CD4-positive, alpha-beta memory T cell (primary cell): ENCODE measurements around the gene RPP25L. TPM values are rescaled to one million over a fixed set of nuclear protein-coding genes. Genes with fewer than 3 reads are reported as not detected.

Experiments
- CTCF ChIA-PET: fragments of 350-600 bp; sonication (Branson Sonifier 250); formaldehyde crosslinking; loops from one replicate; lab custom pipeline; 2021; ENCODE audit warnings: inconsistent platforms; ENCODE audit not compliant: partially characterized antibody; lab: Charles Lee
- POLR2A ChIA-PET: fragments of 350-600 bp; sonication (Branson Sonifier 250); formaldehyde crosslinking; loops from one replicate; lab custom pipeline; 2021; ENCODE audit not compliant: partially characterized antibody; lab: Charles Lee
- DNase-seq, 5 donors: peaks; one replicate each; pipeline versions ENCODE4 v3.0.0 to v3.0.0-alpha.2; 2020 to 2022; ENCODE audit warnings: mixed read lengths in 1 of 5
- H3K27ac ChIP-seq: one replicate; pipeline ENCODE4 v1.7.0; 2013; ENCODE audit warnings: low read depth, low read length
- H3K27me3 ChIP-seq: 2 replicates; pipeline ENCODE4 v1.7.0; 2013; ENCODE audit warnings: mild to moderate bottlenecking, low read length, moderate library complexity; ENCODE audit not compliant: insufficient read depth
- H3K36me3 ChIP-seq: 2 replicates; pipeline ENCODE4 v1.7.0; 2013; ENCODE audit warnings: mild to moderate bottlenecking, low read length, moderate library complexity; ENCODE audit not compliant: insufficient read depth
- H3K4me1 ChIP-seq: 2 replicates; pipeline ENCODE4 v1.7.0; 2013; ENCODE audit warnings: mild to moderate bottlenecking, low read length, moderate library complexity; ENCODE audit not compliant: insufficient read depth
- H3K4me3 ChIP-seq, 2 donors: one replicate each; pipeline ENCODE4 v1.7.0; 2013; ENCODE audit warnings: low read length in 2 of 2, mild to moderate bottlenecking in 1 of 2
- H3K9me3 ChIP-seq, 2 donors: one replicate each; pipeline ENCODE4 v1.7.0; 2013; ENCODE audit warnings: low read length in 2 of 2, control low read depth in 1 of 2; ENCODE audit not compliant: control insufficient read depth in 1 of 2
- H3K27ac Mint-ChIP-seq, 7 donors: one replicate each; pipeline ENCODE4 v1.8.0; 2020 to 2021; ENCODE audit warnings: mixed read lengths in 7 of 7, mild to moderate bottlenecking in 6 of 7, inconsistent platforms in 3 of 7, moderate library complexity in 3 of 7
- H3K27me3 Mint-ChIP-seq, 2 donors: one replicate each; pipeline ENCODE4 v1.8.0; 2020 to 2021; ENCODE audit warnings: mixed read lengths in 2 of 2
- H3K36me3 Mint-ChIP-seq, 2 donors: one replicate each; pipeline ENCODE4 v1.8.0; 2020 to 2021; ENCODE audit warnings: mixed read lengths in 2 of 2, inconsistent platforms in 1 of 2, mild to moderate bottlenecking in 1 of 2
- H3K4me1 Mint-ChIP-seq, 4 donors: one replicate each; pipeline ENCODE4 v1.8.0; 2020 to 2021; ENCODE audit warnings: mixed read lengths in 4 of 4, mild to moderate bottlenecking in 1 of 4
- H3K4me3 Mint-ChIP-seq, 8 donors: one replicate each; pipeline ENCODE4 v1.8.0; 2020 to 2021; ENCODE audit warnings: mixed read lengths in 8 of 8, mild to moderate bottlenecking in 7 of 8, moderate library complexity in 6 of 8, inconsistent platforms in 3 of 8
- H3K9me3 Mint-ChIP-seq, 8 donors: one replicate each; pipeline ENCODE4 v1.8.0; 2020 to 2021; ENCODE audit warnings: mixed read lengths in 8 of 8, mild to moderate bottlenecking in 5 of 8, inconsistent platforms in 3 of 8, moderate library complexity in 1 of 8
- intact Hi-C: fragments of 100-400 bp; cut with micrococcal nuclease; formaldehyde crosslinking; loops from one replicate; pipeline ENCODE4 v1.15.1; 2023
- polyA plus RNA-seq, 2 donors: library from polyadenylated mRNA; unstranded; fragments of 300-500 nt; fragmentation: Illumina TruSeq; gene quantifications; one replicate each; pipeline ENCODE4 v1.2.3, GENCODE V29; 2021
- total RNA-seq, 2 experiments: library from RNA; stranded (reverse); gene quantifications; one replicate each; pipeline ENCODE4 v1.2.3, GENCODE V29; 2021

Gene RPP25L
- total and polyA plus RNA-seq, 4 experiments from 2014 or later: 28.5 to 46.5 (median 34.0) TPM

DNA sequence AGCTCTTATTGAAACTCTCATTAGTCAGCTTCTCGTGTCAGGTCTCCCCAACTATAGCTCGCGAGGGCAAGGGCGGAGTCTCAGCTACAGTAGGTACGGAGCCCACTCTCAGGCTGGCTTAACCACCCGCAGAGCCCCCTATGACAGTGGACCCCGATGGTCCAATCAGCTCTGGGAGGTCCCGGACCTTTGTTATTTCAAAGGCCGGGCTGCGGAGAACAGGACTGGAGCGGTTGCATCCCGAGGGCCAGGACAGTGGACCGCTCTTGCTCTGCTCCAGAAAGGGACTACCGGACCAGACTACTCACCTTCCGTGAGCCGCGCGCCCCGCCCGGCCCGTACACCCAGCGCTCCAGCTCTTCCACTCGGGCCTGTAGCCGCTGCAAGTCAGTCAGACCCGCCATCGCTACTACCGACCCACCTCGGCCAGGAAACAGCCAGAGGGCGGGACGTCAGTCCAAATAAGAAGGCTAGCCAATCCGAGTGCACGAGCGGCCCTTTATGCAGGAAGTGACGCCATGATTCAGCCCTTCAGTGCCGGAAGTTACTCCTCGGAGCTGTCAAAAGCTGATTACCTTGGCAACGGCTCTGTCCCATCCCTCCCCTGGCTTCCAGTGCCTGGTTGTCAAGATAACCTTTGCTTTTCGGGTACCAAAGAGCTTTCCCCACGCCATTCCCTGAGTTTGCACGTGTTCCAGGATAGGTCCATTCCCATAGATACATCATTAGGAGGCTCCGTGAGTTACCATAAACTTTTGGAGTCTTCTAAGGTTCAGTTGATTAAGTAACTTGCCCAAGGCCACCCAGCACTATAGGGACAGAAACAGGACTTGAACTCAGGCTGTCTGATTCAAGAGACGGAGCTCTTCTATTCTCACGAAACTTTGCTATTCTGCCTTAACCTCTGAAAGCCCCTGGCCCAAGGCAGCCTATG is 8.4 kb upstream of the RPP25L start, which contains the start of gene DCTN3:
Gene DCTN3, minus strand, starts transcription at position 435 of the 934 bp plus-strand sequence. Its CDS starts 31 bp downstream, at position 404.
- H3K27me3 Mint-ChIP-seq: peaks cover 19 to 26% of the 10 kb centered on the region in 2 donors
- peaks cover 17 to 41% (median 29%) of the 10 kb centered on the region in 4 donors for H3K4me1 Mint-ChIP-seq
- H3K4me3 Mint-ChIP-seq: peak within 1 kb of the TSS; percentile 93 to 98 (median 96)
- Histone ChIP-seq H3K36me3 (peaks cover 20% of the 10 kb centered on the region), H3K27me3 (peaks cover 29% of the 10 kb centered on the region), H3K27ac (peak within 1 kb of the TSS; percentile 69), H3K9me3 (no peaks in the 10 kb centered on the region), H3K4me1 (peaks cover 27% of the 10 kb centered on the region), H3K4me3 (peak within 1 kb of the TSS; percentile 71 to 90)
- H3K36me3 Mint-ChIP-seq: peaks cover 20 to 40% of the 10 kb centered on the region in 2 donors
- ChIA-PET POLR2A (interaction anchor here (0.7 to 3.4 kb wide), 17 partner anchors 9 to 1173 kb away, joined by 3 to 47 read pairs (median 5); partner anchors contain the start of genes ARID3C, CCDC107, CCL27 and GALT), CTCF (interaction anchor here (0.7 to 2.4 kb wide), 16 partner anchors 9 to 216 kb away, joined by 3 to 33 read pairs (median 5); partner anchors contain the start of genes GALT, RPP25L and SIGMAR1)
- intact Hi-C loops: loop anchor here (1.0 kb wide), 2 partner anchors 8 kb away; partner anchors contain the start of gene RPP25L
- peaks cover 0 to 3% (median 0%) of the 10 kb centered on the region in 8 donors for H3K9me3 Mint-ChIP-seq
- peak within 1 kb of the TSS; percentile 82 to 98 (median 95) for H3K27ac Mint-ChIP-seq
- peak; percentile 89 to 97 (median 93) for DNase-seq

GRCh38 chr9:34615132-34615531 is 3.2 kb upstream of the RPP25L start:
- Mint-ChIP-seq H3K9me3 (no peaks in the 10 kb centered on the region), H3K27ac (no peak overlapping the region), H3K4me3 (no peak overlapping the region), H3K27me3 (no peaks in the 10 kb centered on the region), H3K4me1 (peaks cover 17 to 45% (median 36%) of the 10 kb centered on the region in 4 donors), H3K36me3 (peaks cover 20 to 54% of the 10 kb centered on the region in 2 donors)
- Histone ChIP-seq H3K36me3 (peaks cover 34% of the 10 kb centered on the region), H3K4me1 (peaks cover 28% of the 10 kb centered on the region), H3K9me3 (no peaks in the 10 kb centered on the region), H3K27me3 (no peaks in the 10 kb centered on the region), H3K4me3 (no peak overlapping the region), H3K27ac (no peak overlapping the region)
- DNase-seq: no peak
- CTCF ChIA-PET: interaction anchor here (0.7 to 8.4 kb wide), 8 partner anchors 10 to 87 kb away, joined by 3 to 235 read pairs (median 4); partner anchors contain the start of genes ARID3C and SIGMAR1
- intact Hi-C loops: no loop called here
- POLR2A ChIA-PET: interaction anchor here (1.1 to 1.3 kb wide), 2 partner anchors 19 to 31 kb away, joined by 3 to 6 read pairs; partner anchors contain the start of gene GALT

- Mint-ChIP-seq H3K36me3 (peaks cover 14 to 44% of the 10 kb centered on the region in 2 donors), H3K4me1 (peaks cover 7 to 35% (median 25%) of the 10 kb centered on the region in 4 donors), H3K4me3 (peak overlapping the region; percentile 87 to 99 (median 92)), H3K27me3 (no peaks in the 10 kb centered on the region), H3K27ac (peak overlapping the region; percentile 83 to 97 (median 96)), H3K9me3 (no peaks in the 10 kb centered on the region)
- ChIA-PET CTCF (interaction anchor here (0.6 to 8.4 kb wide), 10 partner anchors 7 to 89 kb away, joined by 3 to 235 read pairs (median 11); partner anchors contain the start of genes ARID3C, DCTN3, GALT and SIGMAR1), POLR2A (interaction anchor here (0.8 to 4.4 kb wide), 8 partner anchors 7 to 90 kb away, joined by 3 to 106 read pairs (median 6); partner anchors contain the start of genes ARID3C, DCTN3, GALT and SIGMAR1)
- Histone ChIP-seq H3K27ac (peak overlapping the region; percentile 71), H3K27me3 (no peaks in the 10 kb centered on the region), H3K36me3 (peaks cover 34% of the 10 kb centered on the region), H3K9me3 (no peaks in the 10 kb centered on the region), H3K4me3 (peak overlapping the region; percentile 78 to 81), H3K4me1 (peaks cover 19% of the 10 kb centered on the region)
- DNase-seq: peak; percentile 61 to 71 (median 66)
- intact Hi-C loops: loop anchor here (1.0 to 5.0 kb wide), 9 partner anchors 7 to 796 kb away; partner anchors contain the start of genes DCTN3, DNAI1, DNAJB5 and FAM219A
Measured at GRCh38 chr9:34612788-34613390, 992 bp upstream of the RPP25L start.

GRCh38 chr9:34611251-34611810 is 566 bp downstream of the RPP25L start:
- H3K4me1 ChIP-seq: peaks cover 19% of the 10 kb centered on the region
- H3K4me3 ChIP-seq: peak overlapping the region; percentile 81 to 88
- no peaks in the 10 kb centered on the region for H3K27me3 ChIP-seq
- Mint-ChIP-seq H3K27ac (peak overlapping the region; percentile 83 to 97 (median 96)), H3K9me3 (no peaks in the 10 kb centered on the region), H3K4me1 (peaks cover 7 to 31% (median 24%) of the 10 kb centered on the region in 4 donors), H3K27me3 (no peaks in the 10 kb centered on the region), H3K36me3 (peaks cover 3 to 29% of the 10 kb centered on the region in 2 donors), H3K4me3 (peak overlapping the region; percentile 87 to 99 (median 92))
- intact Hi-C loops: loop anchor here (5.0 kb wide), 2 partner anchors 36 to 794 kb away; partner anchors contain the start of genes GALT and UBE2R2
- no peaks in the 10 kb centered on the region for H3K9me3 ChIP-seq
- peaks cover 18% of the 10 kb centered on the region for H3K36me3 ChIP-seq
- ChIA-PET CTCF (interaction anchor here (0.8 to 8.4 kb wide), 8 partner anchors 9 to 91 kb away, joined by 3 to 235 read pairs (median 12); partner anchors contain the start of genes ARID3C, DCTN3 and SIGMAR1), POLR2A (interaction anchor here (0.9 to 4.4 kb wide), 6 partner anchors 9 to 229 kb away, joined by 3 to 106 read pairs (median 15); partner anchors contain the start of genes ARID3C, CCL27, DCTN3 and GALT)
- DNase-seq: no peak
- peak overlapping the region; percentile 71 for H3K27ac ChIP-seq

DNA sequence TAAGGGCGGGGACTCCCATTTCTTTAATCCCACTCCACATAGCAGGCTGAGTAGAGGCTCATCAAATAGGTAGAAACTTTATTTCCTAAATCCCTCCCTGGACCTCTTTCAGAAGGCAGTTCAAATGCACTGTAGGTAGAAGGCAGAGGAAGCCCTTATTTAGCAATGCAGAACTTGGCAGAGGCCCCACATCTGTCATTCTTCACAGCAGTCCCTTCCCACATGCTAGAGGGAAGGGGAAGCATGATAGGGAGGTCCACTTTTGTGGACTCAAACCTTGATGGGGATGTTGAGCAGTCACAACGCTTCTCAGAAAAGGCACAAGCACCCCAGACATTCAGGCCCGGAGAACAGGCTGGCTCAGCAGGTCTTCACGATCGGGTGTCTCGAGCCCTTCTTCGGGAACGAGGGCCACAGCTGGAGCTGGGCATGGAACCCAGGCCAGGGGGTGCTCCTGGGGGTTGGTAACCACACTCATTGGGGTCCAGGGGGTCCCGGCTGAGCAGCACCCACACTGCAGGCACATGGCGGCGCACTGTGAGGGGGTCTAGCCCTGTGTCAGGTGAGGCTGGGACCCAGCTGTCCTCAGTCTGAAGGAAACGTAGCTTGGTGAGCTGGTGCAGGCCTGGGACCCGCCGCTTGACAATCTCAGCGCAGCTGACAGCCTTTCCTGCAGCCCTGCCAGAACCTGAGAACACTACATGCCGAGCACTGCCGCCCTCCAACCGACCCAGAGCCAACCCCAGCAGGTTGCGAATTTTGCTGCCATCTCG is 1.3 kb downstream of the RPP25L start:
- intact Hi-C loops: loop anchor here (5.0 kb wide), 2 partner anchors 37 to 793 kb away; partner anchors contain the start of genes GALT and UBE2R2
- Histone ChIP-seq H3K36me3 (peaks cover 14% of the 10 kb centered on the region), H3K4me1 (peaks cover 19% of the 10 kb centered on the region), H3K9me3 (no peaks in the 10 kb centered on the region), H3K27me3 (no peaks in the 10 kb centered on the region), H3K4me3 (peak overlapping the region in 1 of 2 donors; percentile 81), H3K27ac (peak overlapping the region; percentile 71)
- no peak for DNase-seq
- H3K4me3 Mint-ChIP-seq: peak overlapping the region; percentile 64 to 93 (median 92)
- peaks cover 0 to 22% of the 10 kb centered on the region in 2 donors for H3K36me3 Mint-ChIP-seq
- POLR2A ChIA-PET: interaction anchor here (0.9 to 4.4 kb wide), 6 partner anchors 10 to 229 kb away, joined by 3 to 106 read pairs (median 15); partner anchors contain the start of genes ARID3C, CCL27, DCTN3 and GALT
- no peaks in the 10 kb centered on the region for H3K9me3 Mint-ChIP-seq
- H3K27me3 Mint-ChIP-seq: no peaks in the 10 kb centered on the region
- CTCF ChIA-PET: interaction anchor here (0.8 to 8.4 kb wide), 7 partner anchors 8 to 92 kb away, joined by 3 to 235 read pairs (median 8); partner anchors contain the start of genes ARID3C, DCTN3 and SIGMAR1
- peak overlapping the region in 4 of 7 donors; percentile 37 to 97 (median 90) for H3K27ac Mint-ChIP-seq
- peaks cover 7 to 31% (median 23%) of the 10 kb centered on the region in 4 donors for H3K4me1 Mint-ChIP-seq
